Gastroesophageal sphincter (tissue), 4 donors: ENCODE results near the gene RSPH9. TPM values are rescaled to one million over a fixed set of nuclear protein-coding genes. Genes with fewer than 3 reads are reported as not detected.

Experiments used
- ATAC-seq: fragments of 150-250 bp; one replicate; pipeline ENCODE4 v1.9.1; 2016; ENCODE audit warnings: mild to moderate bottlenecking, moderate library complexity
- H3K27ac ChIP-seq, 4 donors: fragments of 200-600 bp; sonication (generic) in 3 of 4; 1 replicate in 3 of 4; 2 replicates in 1 of 4; pipeline ENCODE4 v1.5.1; 2016 to 2019
- H3K27me3 ChIP-seq: fragments of 200-600 bp; sonication (generic); one replicate; pipeline ENCODE4 v1.5.1; 2019
- H3K36me3 ChIP-seq, 2 donors: fragments of 200-600 bp; sonication (generic); one replicate each; pipeline ENCODE4 v1.5.1; 2019; ENCODE audit warnings: control low read depth in 1 of 2
- H3K4me1 ChIP-seq, 3 donors: fragments of 200-600 bp; sonication (generic); 1 replicate in 2 of 3; 2 replicates in 1 of 3; pipeline ENCODE4 v1.5.1; 2016 to 2019; ENCODE audit warnings: control low read depth in 2 of 3
- H3K4me3 ChIP-seq, 2 donors: fragments of 200-600 bp; sonication (generic); one replicate each; pipeline ENCODE4 v1.5.1; 2019; ENCODE audit warnings: mild to moderate bottlenecking in 1 of 2, moderate library complexity in 1 of 2
- H3K9me3 ChIP-seq, 3 donors: fragments of 200-600 bp; sonication (generic); one replicate each; pipeline ENCODE4 v1.5.1; 2017 to 2019; ENCODE audit warnings: control low read depth in 2 of 3
- CTCF ChIP-seq, 4 experiments: fragments of 200-600 bp in 2 of 4; fragments of 450-650 bp in 2 of 4; sonication (generic) in 1 of 4; IDR thresholded peaks; one replicate each; pipeline ENCODE4 v1.5.1; 2017 to 2019; ENCODE audit warnings: antibody characterized with exemption in 4 of 4, mild to moderate bottlenecking in 2 of 4, moderate library complexity in 2 of 4
- EP300 ChIP-seq: sonication (generic); formaldehyde crosslinking; IDR thresholded peaks from one replicate; pipeline ENCODE4 v1.6.1; 2017; ENCODE audit warnings: antibody characterized with exemption, mild to moderate bottlenecking
- POLR2A ChIP-seq, 2 donors: fragments of 450-650 bp; IDR thresholded peaks; one replicate each; pipeline ENCODE4 v1.6.1; 2017; ENCODE audit warnings: antibody characterized with exemption in 2 of 2, mild to moderate bottlenecking in 2 of 2, moderate library complexity in 1 of 2
- POLR2AphosphoS5 ChIP-seq: sonication (generic); formaldehyde crosslinking; IDR thresholded peaks from one replicate; pipeline ENCODE4 v1.6.1; 2017; ENCODE audit warnings: antibody characterized with exemption
- WGBS, 2 donors: methylation state at CpG; one replicate each; pipeline ENCODE4 v1.1.5; 2018; ENCODE audit warnings: low coverage in 1 of 2; 5-methylcytosine and 5-hydroxymethylcytosine counted together
- total RNA-seq, 4 donors: library from RNA; depleted of rRNA; stranded (reverse); fragments of >200 nt; gene quantifications; one replicate each; pipeline ENCODE4 v1.1.0, GENCODE V29; 2016

The RSPH9 gene
- total RNA-seq, 4 donors from 2014 or later, result 0.16 TPM; not detected in 3

DNA sequence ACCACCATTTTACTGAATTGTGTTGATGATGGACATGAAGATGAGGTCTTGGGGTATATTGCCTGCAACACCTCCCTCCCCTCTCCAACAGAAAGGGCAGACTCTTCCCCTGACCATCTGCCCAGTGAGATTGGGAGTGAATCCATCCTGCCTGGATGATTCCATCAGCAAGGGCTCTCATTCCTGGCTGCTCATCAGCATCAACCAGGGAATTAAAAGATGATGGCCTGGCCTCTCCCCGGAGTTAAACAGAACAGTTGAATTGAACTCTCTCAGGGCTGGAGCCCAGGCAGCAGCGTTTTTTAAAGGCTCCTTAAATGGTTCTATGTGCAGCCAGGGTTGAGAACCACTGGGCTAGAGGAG is 57.3 kb downstream of the RSPH9 start:
- no peaks in the 10 kb centered on the region for H3K27me3 ChIP-seq
- H3K9me3 ChIP-seq, result no peaks in the 10 kb centered on the region
- peak overlapping the region; percentile 63 to 83 (median 78) for H3K27ac ChIP-seq
- H3K4me1 ChIP-seq, result peaks cover 3 to 69% (median 39%) of the 10 kb centered on the region in 3 donors
- H3K36me3 ChIP-seq, result no peaks in the 10 kb centered on the region
- ATAC-seq, result peak; percentile 0
- WGBS, 2 donors, result 33% methylated on average over 1 of the region's 2 CpGs; no CpG with 5 or more reads in 1 of the 2 donors
- TF ChIP-seq EP300, result no peak
- no peak for TF ChIP-seq POLR2A (IDR thresholded peaks at IDR 0.05)
- TF ChIP-seq CTCF (IDR thresholded peaks at IDR 0.05), result no peak
- TF ChIP-seq POLR2AphosphoS5, result no peak
- H3K4me3 ChIP-seq, result no peak overlapping the region

DNA sequence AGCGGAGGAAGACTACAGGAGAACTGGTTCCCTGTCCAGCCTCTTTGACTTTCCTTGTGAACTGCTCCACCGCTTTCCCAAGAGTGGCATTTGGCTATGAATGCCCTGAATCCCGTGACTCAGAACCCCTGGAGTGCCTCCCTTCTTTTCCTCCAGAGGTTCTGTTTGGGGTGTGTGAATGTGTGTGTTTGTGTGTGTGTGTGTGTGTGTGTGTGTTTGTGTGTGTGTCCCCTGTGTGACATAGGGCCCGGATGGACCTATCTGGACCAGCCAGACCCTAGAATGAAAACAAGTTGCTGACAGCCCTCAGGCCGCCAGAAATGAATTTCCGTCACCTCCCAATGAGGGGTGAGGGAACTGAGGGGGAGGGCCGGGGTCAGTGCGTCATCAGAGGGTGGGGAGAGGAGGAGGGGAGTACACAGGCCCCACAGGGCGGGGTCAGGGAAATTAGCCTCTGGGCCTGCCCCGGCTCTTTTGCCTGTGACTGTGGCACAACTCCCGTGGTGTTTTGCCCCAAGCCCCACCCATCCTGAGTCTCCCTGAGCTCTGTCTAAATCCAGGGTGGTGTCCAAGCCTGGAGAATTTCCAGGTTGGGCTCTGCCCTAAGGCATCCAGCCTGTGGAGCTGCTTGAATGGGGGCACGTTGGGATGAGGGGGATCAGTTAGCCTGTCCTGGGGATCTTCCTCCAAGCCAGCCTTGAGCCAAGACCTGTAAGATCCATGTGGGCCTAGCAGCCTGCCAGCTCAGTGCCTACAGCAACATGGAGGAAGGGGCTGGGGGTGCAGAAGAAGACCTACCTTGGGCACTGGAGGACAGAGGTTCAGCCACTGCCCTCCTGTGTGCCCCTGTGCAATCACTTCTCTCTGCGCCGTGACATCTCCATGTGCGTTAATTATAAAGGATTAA is 58.0 kb downstream of the RSPH9 start:
- H3K9me3 ChIP-seq, result no peaks in the 10 kb centered on the region
- 32 to 46% methylated on average over 5 to 8 of the region's 15 CpGs for WGBS, 2 donors
- H3K4me1 ChIP-seq, result peaks cover 3 to 75% (median 39%) of the 10 kb centered on the region in 3 donors
- H3K27me3 ChIP-seq, result no peaks in the 10 kb centered on the region
- no peaks in the 10 kb centered on the region for H3K36me3 ChIP-seq
- peak; percentile 94 for ATAC-seq
- TF ChIP-seq POLR2A (IDR thresholded peaks at IDR 0.05), result peak in 1 of 2 donors; percentile 13
- no peak for TF ChIP-seq EP300
- peak; percentile 58 for TF ChIP-seq POLR2AphosphoS5
- peak overlapping the region; percentile 63 to 83 (median 78) for H3K27ac ChIP-seq
- no peak overlapping the region for H3K4me3 ChIP-seq

- peak overlapping the region in 3 of 4 donors; percentile 76 to 83 (median 79) for H3K27ac ChIP-seq
- no peak for ATAC-seq
- no peaks in the 10 kb centered on the region for H3K27me3 ChIP-seq
- H3K4me1 ChIP-seq, result peaks cover 3 to 73% (median 37%) of the 10 kb centered on the region in 3 donors
- no peak overlapping the region for H3K4me3 ChIP-seq
- no peaks in the 10 kb centered on the region for H3K9me3 ChIP-seq
- TF ChIP-seq POLR2AphosphoS5, result no peak
- no peak for TF ChIP-seq CTCF (IDR thresholded peaks at IDR 0.05)
- TF ChIP-seq POLR2A (IDR thresholded peaks at IDR 0.05), result no peak
- no peak for TF ChIP-seq EP300
- no peaks in the 10 kb centered on the region for H3K36me3 ChIP-seq
- 79 to 89% methylated on average over 5 to 7 of the region's 8 CpGs for WGBS, 2 donors
Observed at GRCh38 chr6:43703512-43704429, 58.9 kb downstream of the RSPH9 start.

DNA sequence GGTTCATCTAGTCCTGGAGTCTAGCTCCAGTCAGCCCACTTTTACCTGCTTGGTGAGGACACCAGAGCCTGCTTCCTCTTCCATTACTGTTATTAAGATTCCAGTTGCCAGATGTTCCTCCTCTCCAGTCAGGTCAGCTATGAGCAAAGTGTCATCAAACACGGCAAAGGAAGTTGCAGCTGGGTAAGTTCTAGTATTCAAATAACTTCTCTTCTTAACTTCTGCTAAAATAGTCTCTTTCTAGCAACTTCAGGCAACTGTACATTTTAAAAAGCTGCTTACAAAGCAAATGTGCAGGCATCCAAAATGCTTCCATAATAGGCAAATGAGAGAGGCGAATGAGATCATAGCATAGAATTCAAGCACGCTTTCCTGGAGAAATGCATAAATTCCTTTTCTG is 61.2 kb downstream of the RSPH9 start:
- TF ChIP-seq POLR2AphosphoS5, result no peak
- no peak for TF ChIP-seq CTCF (IDR thresholded peaks at IDR 0.05)
- no peak for TF ChIP-seq POLR2A (IDR thresholded peaks at IDR 0.05)
- no peak for TF ChIP-seq EP300
- H3K9me3 ChIP-seq, result no peaks in the 10 kb centered on the region
- peaks cover 3 to 73% (median 30%) of the 10 kb centered on the region in 3 donors for H3K4me1 ChIP-seq
- H3K36me3 ChIP-seq, result no peaks in the 10 kb centered on the region
- peak overlapping the region in 3 of 4 donors; percentile 41 to 65 (median 63) for H3K27ac ChIP-seq
- no peaks in the 10 kb centered on the region for H3K27me3 ChIP-seq
- no peak overlapping the region for H3K4me3 ChIP-seq
- no peak for ATAC-seq
- WGBS, 2 donors, result 7% methylated on average over 3 of the region's 3 CpGs

- H3K4me3 ChIP-seq, result no peak overlapping the region
- no peak for TF ChIP-seq CTCF (IDR thresholded peaks at IDR 0.05)
- peak; percentile 37 for TF ChIP-seq POLR2AphosphoS5
- TF ChIP-seq EP300, result no peak
- WGBS, 2 donors, result 66 to 74% methylated on average over 4 to 5 of the region's 8 CpGs
- H3K36me3 ChIP-seq, result no peaks in the 10 kb centered on the region
- peak overlapping the region in 3 of 4 donors; percentile 41 to 65 (median 63) for H3K27ac ChIP-seq
- H3K4me1 ChIP-seq, result peaks cover 3 to 67% (median 28%) of the 10 kb centered on the region in 3 donors
- H3K9me3 ChIP-seq, result no peaks in the 10 kb centered on the region
- no peaks in the 10 kb centered on the region for H3K27me3 ChIP-seq
- ATAC-seq, result no peak
Observed at GRCh38 chr6:43706788-43707187, 62.0 kb downstream of the RSPH9 start.
